DMS153 treated with DMSO at 0.1 percent for 48 hours (cell line): Measurements from ENCODE around the gene TP63.
"Not testable (repeated sequence)": the region's sequence is repeated elsewhere in the genome, so short reads cannot be mapped to it uniquely, and the experiment has no call there.

ENCODE experiments used
- DNase-seq: peaks from one replicate; lab custom pipeline; 2025; ENCODE audit not compliant: unreplicated experiment; lab: John Stamatoyannopoulos, UW

Gene TP63

GRCh38 chr3:189631373-189631408 lies at the start of gene TP63:
TSS of gene TP63 (plus strand) at chr3:189631389. CDS start at chr3:189631516, 127 bp downstream.
- DNase-seq = no peak

- DNase-seq = no peak
Measured at GRCh38 chr3:189582179-189582578, 49.0 kb upstream of the TP63 start.

- DNase-seq = no peak
Measured at GRCh38 chr3:189584645-189585044, 46.5 kb upstream of the TP63 start.

- no peak for DNase-seq
Measured at GRCh38 chr3:189586941-189587663, 44.1 kb upstream of the TP63 start.

- DNase-seq = no peak
Measured at GRCh38 chr3:189587664-189588040, 43.5 kb upstream of the TP63 start.

- DNase-seq = no peak
Measured at GRCh38 chr3:189588070-189588469, 43.1 kb upstream of the TP63 start.

GRCh38 chr3:189588475-189589178 lies 42.6 kb upstream of the TP63 start:
- no peak for DNase-seq

- DNase-seq = no peak
Measured at GRCh38 chr3:189589179-189589569, 42.0 kb upstream of the TP63 start.

GRCh38 chr3:189590223-189590622 lies 41.0 kb upstream of the TP63 start:
- DNase-seq = no peak

- no peak for DNase-seq
Measured at GRCh38 chr3:189593581-189593980, 37.6 kb upstream of the TP63 start.

- DNase-seq = not testable (repeated sequence)
Measured at GRCh38 chr3:189596078-189596979, 34.9 kb upstream of the TP63 start.

- no peak for DNase-seq
Measured at GRCh38 chr3:189597918-189598317, 33.3 kb upstream of the TP63 start.

- DNase-seq = no peak
Measured at GRCh38 chr3:189598530-189599225, 32.5 kb upstream of the TP63 start.

- DNase-seq = no peak
Measured at GRCh38 chr3:189602471-189602870, 28.7 kb upstream of the TP63 start.

- DNase-seq = no peak
Measured at GRCh38 chr3:189605717-189606116, 25.5 kb upstream of the TP63 start.

- DNase-seq = no peak
Measured at GRCh38 chr3:189606774-189607173, 24.4 kb upstream of the TP63 start.

GRCh38 chr3:189612641-189613040 lies 18.5 kb upstream of the TP63 start:
- DNase-seq = not testable (repeated sequence)

- no peak for DNase-seq
Measured at GRCh38 chr3:189613122-189613521, 18.1 kb upstream of the TP63 start.

- no peak for DNase-seq
Measured at GRCh38 chr3:189621948-189622603, 9.1 kb upstream of the TP63 start.

- no peak for DNase-seq
Measured at GRCh38 chr3:189622629-189623028, 8.6 kb upstream of the TP63 start.

GRCh38 chr3:189624130-189624529 lies 7.1 kb upstream of the TP63 start:
- no peak for DNase-seq
